HG03108 (cell line): ENCODE data around the gene COL5A2.

Experiments used
- ATAC-seq: cut with Tn5 transposase; IDR thresholded peaks from one replicate; pipeline ENCODE4 v1.9.1; 2021; ENCODE audit warnings: moderate library complexity; ENCODE audit not compliant: unreplicated experiment

COL5A2 gene

DNA sequence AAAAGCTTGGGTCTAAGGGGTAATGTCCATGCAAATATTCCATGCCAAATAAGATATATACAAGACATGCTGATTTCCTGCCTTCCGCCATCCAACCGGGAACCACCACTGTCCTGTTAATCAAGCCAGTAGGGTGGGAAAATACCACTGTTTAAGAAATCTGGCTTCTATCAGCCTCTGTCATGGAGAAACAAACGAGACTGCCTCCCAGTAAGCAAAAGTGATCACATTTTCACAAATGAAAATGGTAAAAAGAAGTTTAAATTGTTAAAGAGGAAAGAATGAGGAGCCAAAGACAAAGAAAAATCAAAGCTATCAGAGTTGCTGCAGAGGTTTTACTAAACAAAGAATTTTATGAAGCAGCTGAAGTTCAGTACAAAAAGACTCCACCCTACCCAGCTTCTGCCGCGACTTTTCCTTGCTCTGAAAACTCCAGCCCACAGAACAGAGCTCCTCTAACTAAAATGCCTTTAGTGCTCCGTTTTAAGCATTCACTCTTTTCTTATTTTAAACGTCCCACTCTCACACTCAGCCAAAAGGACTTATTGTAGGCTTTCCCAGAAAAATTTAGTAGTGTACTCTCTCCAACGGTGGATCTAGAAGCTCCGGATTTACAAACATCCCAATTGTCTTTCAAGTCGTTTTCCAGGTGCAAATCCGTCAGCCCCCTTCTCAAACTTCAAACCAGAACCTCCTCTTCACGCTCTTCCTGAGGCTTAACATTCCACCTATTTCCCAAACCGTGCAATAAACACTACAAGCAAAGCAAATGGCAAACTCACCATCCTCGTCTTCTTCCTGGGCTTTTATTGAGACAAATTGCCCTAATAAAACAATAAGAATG lies 613 bp downstream of the COL5A2 start:
- ATAC-seq = no peak

DNA sequence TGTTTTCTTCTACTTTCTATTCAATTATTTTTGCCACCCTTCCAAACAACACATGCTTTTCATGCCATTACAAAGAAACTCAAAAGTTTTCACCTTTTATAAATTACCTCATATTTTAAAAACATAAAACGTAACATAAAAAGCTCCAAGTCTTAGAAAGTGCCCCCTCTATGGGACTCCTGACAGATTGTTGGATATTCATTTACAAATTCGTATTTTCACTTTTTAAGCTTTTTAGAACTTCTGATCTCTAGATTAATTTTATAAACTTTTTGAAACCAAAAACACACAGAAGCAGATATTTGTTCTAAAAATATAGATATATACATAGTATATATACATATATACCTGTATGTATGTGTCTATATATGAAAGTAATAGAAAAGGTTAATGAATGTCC lies 1.5 kb downstream of the COL5A2 start:
- ATAC-seq = no peak

DNA sequence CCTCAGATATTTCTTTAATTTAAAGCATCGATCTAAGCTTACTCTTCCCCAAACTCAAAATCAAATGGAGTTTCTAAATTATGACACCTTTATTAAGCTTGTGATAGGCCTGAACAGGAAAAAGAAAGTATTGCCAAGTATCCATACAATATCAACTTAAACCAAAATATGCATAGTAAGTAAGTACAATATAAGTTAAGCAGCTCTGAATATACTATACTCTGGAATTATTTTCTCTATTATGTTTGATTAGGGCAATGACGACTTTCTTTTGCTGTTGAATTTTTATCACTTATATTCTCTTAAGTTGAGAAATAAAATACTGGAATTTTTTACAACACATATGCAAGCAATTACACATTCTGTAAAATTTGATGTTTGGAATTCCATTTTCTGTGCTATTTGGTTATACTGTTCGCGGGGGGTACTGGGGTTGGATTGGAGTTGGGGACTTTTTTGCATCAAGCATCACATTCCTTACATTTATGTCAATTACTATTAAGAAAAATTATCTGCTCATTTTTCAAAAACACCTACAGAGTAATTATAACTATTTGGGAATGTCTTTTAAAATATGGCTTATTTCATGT lies 2.2 kb downstream of the COL5A2 start:
- ATAC-seq = no peak

DNA sequence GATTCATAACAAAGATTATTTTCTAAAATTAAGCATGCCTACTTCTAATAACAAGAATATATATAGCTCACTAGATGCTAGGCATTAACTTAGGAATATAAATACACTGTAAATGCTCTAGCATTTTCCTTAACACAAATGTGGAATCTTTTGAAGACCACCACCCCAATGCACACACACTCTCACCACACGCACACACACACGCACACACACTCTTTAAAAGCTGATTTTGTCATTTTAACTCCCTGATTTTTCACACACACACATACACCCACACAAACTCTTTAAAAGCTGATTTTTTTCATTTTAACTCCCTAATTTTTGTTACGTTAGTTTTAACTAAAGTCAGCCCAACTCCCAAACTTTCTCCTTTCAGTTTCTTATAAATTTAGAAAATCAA lies 3.0 kb downstream of the COL5A2 start:
- no peak for ATAC-seq

DNA sequence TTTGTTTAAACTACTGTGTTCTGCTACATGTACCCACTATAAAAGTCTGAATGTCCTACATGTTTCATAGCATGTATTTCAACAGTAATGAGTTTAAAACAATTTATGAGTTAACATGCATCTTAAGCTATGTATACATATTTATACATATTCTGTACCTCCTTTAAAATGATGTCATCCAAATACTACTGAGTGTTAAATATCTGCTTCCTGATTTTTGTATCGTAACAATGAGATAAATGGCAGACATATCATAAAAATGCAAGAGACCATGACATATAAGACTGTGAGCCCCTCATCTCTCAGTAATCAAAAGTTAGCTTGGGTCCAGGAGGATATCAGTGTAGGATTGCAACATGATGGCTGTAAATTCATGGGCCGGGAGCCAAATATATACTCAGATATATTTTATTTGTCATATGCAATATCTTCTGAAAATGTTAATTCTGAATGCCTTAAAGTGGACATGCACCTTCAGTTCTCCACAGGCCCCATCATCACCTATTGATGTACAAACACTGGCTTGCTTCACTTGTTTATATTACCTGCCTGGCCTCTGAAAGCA lies 3.6 kb downstream of the COL5A2 start:
- no peak for ATAC-seq

DNA sequence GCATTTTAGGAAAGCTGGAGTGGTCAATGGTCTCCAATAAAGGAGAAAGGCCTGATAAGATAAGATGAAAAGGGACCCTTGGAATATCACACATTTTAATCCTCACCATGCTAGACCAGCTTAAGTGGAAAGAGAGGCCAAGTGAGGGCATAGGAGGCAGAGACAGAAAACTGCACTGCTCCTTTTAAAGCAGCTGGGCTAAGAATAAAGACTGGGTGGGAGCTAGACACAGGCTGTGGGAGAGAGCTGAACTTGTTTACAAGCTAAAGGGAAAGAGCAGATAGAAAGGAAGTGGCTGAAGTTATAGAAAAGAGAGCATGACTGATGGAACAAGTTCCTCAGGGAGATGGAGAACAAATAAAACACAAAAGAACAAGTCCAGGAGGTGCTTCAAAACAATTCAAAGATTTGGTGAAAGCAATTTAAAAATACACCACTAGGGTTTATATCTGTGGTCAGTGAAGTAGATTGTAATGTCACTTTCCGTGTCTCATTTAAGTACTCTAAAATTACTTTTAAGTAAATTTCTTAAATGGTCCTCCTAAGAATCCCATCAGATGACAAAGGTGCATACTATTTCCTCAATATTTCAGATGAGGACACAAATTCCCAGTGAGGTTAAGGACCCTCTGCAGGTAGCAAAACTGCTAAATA lies 7.5 kb downstream of the COL5A2 start:
- ATAC-seq = no peak

DNA sequence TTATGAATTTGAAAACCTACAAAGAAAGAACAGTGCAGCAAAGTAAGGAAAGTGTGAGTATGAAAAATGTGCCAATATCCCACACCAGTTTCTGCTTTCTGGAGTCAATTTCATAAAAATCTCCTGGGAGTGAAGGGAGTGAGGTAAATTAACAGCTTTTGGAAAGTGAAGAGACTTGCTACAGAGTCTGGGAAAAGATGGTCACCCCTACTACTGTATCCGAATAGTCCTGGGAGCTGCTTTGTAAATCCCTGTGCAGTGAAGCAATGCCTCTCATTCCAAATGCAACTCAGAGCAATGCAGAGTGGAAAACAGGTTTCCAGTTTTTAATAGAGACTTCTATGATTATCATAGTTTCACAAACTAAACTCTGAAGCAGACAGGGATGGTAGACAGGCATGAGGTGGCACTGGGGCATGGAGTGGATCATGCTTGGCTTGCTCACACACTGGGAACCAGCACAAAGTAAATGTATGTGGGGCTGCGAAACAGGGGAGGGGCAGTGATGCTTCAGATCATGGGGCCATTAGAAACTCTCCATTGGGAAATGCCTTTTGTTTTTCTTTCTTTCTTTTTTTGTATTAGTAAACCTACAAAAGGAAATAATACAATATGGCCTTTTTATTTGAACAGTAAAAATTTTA lies 10.6 kb downstream of the COL5A2 start:
- ATAC-seq = no peak

DNA sequence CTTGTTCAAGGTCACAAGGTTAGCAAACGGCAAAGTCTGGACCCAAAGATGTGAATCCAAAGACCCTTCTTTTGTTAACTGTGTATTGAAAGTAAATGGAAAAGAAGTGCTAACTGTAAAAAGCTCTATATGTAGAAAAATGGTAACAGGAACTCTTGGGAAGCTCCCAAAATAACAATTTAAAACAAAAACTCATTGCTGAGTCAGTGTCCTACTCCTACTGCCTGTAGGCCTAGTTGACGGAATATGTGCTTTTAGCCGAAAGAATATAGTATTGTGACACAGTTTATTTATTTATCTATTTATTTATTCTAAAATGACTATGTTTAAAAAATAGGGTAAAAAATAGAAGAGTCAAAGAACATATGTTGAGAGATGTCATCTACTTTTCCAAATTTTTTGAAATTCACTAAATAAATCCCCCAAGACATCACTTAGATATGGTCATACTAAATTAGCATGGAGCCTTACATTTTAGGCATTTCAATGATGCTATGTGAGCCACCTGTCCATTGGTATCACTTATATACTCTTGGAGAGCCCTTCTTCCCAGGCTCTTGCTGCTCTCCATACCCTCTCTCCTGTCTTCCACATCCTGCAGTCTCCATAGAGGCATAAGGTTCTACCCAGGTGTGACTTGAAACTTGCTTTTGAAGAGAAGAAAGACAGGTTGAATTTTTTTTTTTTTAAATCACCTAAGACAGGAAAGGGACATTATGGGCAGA lies 13.7 kb downstream of the COL5A2 start:
- ATAC-seq = no peak

DNA sequence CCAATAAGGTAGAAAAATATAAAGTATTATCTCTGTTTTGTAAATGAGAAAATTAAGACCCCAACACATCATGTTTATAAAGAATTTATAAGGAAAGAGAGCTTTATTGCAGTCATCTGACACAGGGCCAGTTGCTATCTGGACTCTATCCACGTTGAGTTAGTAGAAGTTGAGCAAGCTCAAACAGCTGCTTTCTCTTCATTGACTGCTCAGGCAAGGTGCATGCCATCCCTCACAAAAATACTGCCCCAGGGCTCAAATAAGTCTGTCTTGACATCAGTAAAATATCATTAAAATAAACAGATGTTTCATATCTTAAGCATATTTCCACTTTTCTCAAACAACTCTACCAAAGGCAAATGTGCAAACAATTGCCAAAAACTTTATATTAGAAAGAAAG lies 14.8 kb downstream of the COL5A2 start:
- ATAC-seq = no peak

DNA sequence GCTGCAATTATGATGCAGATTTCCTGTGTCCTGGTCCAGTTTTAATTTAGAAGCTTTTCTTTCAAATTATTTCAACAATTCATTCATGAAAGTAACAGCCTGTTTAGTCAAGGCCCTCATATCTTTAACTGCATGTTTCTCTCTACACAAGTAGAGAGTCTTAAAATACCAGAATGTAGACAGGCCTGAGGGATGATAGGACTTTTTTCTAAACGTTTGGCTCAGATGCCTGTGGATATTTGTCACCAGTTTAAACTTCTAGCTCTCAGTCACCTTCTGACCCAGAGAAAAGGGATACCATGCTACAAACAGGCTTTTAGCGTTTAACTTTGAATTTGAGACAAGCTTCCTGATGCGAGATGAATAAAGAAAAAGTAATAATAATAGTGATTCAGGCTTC lies 15.7 kb downstream of the COL5A2 start:
- no peak for ATAC-seq

DNA sequence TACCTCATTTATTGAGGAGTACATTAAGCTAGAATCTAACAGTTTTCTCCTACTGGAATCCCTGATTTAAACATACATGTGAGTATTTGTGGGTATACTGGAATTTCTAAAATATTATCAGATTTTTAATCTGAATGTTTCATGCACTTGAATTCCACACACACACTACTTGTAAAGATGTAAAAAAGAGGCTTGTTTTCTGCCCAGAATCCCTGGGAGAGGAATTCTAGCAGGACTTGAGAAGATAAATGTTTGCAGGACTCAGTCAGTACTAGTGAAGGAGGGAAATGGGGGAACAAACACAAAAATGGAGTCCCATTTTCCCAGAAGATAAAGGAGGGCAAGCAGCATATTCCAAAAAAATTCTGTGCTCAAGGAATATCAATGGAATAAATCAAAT lies 17.0 kb downstream of the COL5A2 start:
- no peak for ATAC-seq

DNA sequence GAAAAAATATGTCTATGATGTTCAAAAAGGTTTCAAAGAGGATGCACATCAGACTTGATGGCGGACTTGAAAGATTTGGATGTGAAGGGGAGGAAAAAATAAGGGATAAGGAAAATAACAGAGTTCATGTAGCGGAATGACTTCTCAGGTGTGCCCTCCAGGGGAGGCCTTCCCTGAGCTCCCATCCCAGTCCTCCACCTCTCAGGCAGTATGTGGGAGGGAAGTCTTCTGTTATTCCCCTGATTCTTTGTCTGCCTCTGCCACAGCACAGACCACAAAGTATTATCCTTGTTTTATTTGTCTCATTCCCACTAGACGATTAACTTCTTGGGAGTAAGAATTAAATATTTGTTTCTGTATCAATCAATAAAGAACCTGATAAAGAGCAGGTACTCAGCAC lies 17.7 kb downstream of the COL5A2 start:
- no peak for ATAC-seq

DNA sequence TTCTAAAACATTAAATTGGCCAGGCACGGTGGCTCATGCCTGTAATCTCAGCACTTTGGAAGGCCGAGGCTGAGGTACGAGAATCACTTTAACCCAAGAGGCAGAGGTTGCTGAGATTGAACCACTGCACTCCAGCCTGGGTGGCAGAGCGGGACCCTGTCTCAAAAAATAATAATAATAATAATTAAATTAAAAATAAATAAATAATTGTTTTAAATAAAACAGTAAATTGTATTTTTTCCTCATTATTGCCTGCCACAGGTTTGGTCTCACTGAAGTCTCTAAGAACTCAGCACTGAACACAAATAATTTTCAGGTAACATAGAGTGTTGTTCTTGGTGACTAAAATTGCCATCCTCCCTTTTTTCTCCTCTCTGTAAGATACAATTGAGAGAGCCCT lies 19.8 kb downstream of the COL5A2 start:
- ATAC-seq = no peak

DNA sequence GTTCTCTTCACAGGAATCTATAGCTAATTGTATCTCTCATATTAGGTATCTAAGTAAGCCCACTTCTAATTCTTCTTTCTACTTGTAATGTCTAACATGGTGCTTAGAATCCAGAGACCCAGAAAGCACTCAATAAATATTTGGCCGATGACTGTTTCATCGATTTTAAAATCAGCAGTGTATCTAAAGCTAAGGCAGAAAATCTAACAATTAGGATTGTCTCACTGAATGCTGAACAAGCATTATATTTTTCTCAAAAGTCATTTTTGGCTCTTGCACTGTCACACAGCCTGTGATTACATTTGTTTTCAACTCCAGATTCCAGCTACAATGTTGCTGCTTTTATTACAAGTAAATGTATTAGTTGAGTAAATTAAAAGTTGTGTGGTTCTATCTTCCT lies 20.3 kb downstream of the COL5A2 start:
- no peak for ATAC-seq

DNA sequence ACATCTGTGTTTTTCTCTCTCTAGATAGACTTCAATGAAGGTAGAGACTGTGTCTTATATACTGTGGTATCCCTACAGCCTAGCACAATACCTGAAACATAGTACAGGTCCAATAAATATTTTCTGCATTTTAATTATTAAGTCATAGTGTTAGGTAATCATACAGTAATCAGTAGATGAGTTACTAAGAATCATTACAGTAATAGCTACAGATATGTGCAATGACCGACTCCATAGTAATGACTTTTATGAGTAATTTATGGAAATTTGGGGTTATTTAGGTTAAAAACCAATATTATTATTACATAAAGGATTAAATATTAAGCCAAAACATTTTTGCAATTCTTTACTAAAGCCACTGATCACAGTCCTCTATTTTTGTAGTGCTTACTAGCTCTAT lies 21.6 kb downstream of the COL5A2 start:
- no peak for ATAC-seq

DNA sequence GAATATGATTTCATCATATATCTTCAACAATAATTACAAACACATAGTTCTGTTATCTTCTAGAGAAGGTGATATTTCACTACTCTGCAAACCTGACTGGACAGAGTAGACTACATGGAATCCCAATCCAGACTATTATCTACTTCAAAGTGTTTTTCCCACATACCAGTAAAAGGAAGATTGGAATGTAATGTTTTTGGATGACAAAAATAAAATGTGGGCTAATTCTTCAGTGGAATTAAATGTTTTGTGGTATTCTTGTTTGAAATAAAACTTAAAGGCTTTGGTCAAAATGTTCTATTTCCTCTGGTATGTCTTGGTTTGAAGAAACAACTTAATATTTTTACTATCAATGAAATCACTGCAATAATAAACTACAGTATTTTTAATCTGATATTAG lies 22.1 kb downstream of the COL5A2 start:
- no peak for ATAC-seq

DNA sequence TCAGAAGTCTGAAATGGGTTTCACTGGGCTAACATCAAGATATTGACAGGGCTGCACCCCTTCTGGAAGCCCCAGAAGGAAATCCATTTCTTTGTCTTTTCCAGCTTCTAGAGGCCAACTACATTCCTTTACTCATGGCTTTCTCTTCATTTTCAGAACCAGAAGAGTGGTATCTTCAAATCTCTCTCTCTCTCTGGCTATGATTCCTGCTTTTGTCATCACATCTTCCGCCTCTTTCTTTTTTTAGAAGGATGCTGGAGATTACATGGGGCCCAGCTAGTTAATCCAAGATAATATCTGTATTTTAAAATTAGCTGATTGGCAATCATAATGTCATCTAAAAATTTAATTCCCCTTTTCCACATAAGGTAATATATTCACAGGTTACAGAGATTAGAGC lies 23.8 kb downstream of the COL5A2 start:
- ATAC-seq = no peak

DNA sequence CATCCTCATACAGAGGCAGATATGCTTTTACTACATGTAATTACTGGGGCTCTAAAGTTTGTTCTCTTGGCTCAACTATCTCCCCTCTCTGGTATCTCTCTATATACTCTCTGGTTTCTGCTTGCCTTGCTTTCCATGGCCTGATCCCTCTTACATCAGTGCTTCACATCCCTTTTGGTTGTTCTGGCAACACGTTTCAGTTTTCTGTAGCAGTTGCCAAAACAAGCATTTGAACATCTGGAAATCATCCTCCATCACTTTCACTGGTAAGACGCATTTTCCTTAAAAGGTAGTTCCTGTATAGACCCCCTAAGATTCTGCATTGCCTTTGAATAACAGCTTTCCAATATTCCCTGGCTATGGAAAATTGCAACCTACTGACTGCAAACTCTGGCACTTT lies 25.9 kb downstream of the COL5A2 start:
- no peak for ATAC-seq

DNA sequence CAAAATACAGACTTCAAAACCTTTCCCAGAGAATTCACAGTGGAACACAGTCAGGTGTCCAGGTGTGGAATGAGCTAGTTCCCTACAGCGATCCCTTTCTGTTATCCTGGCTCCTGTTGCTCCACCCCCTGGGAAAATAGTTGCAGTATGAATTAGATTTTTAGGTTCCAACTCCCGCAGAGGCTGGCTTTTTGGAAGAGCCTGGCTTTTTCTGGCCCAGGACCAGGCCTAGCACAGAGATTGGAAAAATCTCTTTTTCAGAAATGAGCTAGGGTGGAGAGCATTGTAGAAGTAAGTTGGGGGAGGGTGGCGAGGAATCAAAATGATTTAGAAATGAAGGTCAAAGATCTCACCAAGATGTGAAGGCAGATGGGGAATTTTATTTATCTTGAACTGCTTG lies 27.1 kb downstream of the COL5A2 start:
- ATAC-seq = no peak

DNA sequence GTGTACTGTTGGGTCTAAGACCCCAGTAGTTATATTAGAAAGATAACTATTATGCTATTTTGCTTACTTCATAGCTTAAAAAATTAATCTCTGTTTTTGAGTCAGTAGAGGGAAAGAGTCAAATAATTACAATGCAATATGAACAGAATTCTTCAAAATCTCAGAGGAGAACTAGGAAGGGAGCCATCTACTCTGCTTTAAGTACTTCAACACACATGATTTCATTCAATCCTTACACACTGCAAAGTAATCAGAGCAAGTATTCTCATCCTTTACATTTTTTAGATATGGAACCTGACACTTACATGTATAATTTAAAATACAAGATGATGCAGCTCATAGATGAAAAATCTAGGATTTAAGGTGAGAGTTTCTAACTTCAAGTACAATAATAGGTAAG lies 27.7 kb downstream of the COL5A2 start:
- no peak for ATAC-seq

DNA sequence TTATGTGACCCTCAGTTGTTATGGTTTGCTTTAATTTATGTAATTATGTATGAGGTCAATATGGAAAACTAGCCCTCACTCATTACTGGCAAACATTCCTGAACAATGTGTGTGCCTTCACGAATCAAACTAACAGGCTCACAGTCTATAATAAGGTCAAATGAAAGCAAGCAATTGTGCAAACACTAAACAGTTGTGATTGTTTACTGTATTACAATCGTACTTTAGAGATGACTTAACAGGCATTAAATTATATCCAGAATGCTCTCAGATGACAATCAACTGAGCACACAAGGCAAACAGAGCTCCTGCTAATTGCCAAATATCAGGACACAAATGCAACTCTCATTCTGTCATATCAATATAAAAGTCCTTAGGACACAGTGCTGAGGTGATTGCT lies 29.5 kb downstream of the COL5A2 start:
- no peak for ATAC-seq
